Glutamatergic neuron (in vitro differentiated cells): Measurements from ENCODE around the gene KBTBD13. TPM values are rescaled to one million over a fixed set of nuclear protein-coding genes. Genes with fewer than 3 reads are reported as not detected.

Source experiments
- DNase-seq: peaks from one replicate; pipeline ENCODE4 v3.0.0; 2022
- H3K27ac Mint-ChIP-seq: one replicate; pipeline ENCODE4 v1.8.0; 2020; ENCODE audit warnings: mild to moderate bottlenecking, mixed read lengths, inconsistent platforms; ENCODE audit not compliant: unreplicated experiment
- H3K27me3 Mint-ChIP-seq: one replicate; pipeline ENCODE4 v1.8.0; 2020; ENCODE audit warnings: mild to moderate bottlenecking, moderate library complexity, mixed read lengths, inconsistent platforms; ENCODE audit not compliant: unreplicated experiment
- H3K36me3 Mint-ChIP-seq: one replicate; pipeline ENCODE4 v1.8.0; 2020; ENCODE audit warnings: mild to moderate bottlenecking, mixed read lengths, inconsistent platforms; ENCODE audit not compliant: unreplicated experiment
- H3K4me1 Mint-ChIP-seq: one replicate; pipeline ENCODE4 v1.8.0; 2020; ENCODE audit warnings: mild to moderate bottlenecking, low read depth, mixed read lengths, inconsistent platforms; ENCODE audit not compliant: unreplicated experiment
- H3K4me3 Mint-ChIP-seq: one replicate; pipeline ENCODE4 v1.8.0; 2020; ENCODE audit warnings: mild to moderate bottlenecking, mixed read lengths, inconsistent platforms; ENCODE audit not compliant: unreplicated experiment
- H3K9me3 Mint-ChIP-seq: one replicate; pipeline ENCODE4 v1.8.0; 2020; ENCODE audit warnings: mild to moderate bottlenecking, moderate library complexity, mixed read lengths, inconsistent platforms; ENCODE audit not compliant: unreplicated experiment
- total RNA-seq: library from RNA; stranded (reverse); fragmentation: NEBNext Ultra II Directional; extraction: Animal tissue kit (Norgen Biotek cat#: 25700); gene quantifications from one replicate; pipeline ENCODE4 v1.2.1, GENCODE V29; 2021; ENCODE audit not compliant: unreplicated experiment
- TF ChIP-seq, protein P1 (sequence below): fragments of 200-600 bp; sonication (generic); IDR thresholded peaks from one replicate; pipeline ENCODE4 v1.5.0; 2021; ENCODE audit not compliant: partially characterized antibody, unreplicated experiment

KBTBD13 gene
- total RNA-seq, 1 donor from 2014 or later: not detected

DNA sequence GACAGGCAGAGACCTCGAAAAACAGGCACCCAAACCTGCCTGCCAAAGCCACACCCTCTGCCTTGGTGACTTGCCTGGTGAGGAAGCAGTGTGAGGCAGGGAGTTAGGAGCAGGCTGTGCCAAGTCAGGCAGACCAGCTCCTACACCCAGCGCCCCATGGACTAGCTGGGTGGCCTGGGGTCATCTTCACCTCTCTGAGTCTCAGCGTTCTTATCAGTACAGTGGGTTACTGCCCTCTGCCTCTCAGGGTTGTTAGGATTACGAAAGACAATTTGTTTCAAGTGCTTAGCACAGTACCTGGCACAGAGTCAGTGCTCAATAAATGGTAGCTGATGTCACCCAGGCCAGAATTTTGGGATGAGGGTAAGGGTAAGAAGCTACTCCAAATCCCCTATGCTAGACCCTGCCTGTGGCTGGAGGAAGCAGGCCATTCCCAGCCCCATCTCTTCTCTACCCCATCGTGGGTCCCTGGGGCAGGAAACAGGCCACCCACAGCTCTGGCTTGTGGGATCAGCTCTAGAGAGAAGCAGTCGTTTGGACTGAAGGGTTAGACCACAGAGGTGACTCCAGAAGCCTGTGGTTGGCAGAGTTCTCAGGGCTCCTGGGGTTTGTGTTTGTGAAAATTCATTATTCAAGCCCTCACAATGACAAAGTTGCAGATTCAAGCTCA, 21.2 kb upstream of the KBTBD13 start:
- H3K36me3 Mint-ChIP-seq: no peaks in the 10 kb centered on the region
- DNase-seq: no peak
- H3K27ac Mint-ChIP-seq: no peak overlapping the region
- no peak overlapping the region for H3K4me3 Mint-ChIP-seq
- TF ChIP-seq, protein P1, sequence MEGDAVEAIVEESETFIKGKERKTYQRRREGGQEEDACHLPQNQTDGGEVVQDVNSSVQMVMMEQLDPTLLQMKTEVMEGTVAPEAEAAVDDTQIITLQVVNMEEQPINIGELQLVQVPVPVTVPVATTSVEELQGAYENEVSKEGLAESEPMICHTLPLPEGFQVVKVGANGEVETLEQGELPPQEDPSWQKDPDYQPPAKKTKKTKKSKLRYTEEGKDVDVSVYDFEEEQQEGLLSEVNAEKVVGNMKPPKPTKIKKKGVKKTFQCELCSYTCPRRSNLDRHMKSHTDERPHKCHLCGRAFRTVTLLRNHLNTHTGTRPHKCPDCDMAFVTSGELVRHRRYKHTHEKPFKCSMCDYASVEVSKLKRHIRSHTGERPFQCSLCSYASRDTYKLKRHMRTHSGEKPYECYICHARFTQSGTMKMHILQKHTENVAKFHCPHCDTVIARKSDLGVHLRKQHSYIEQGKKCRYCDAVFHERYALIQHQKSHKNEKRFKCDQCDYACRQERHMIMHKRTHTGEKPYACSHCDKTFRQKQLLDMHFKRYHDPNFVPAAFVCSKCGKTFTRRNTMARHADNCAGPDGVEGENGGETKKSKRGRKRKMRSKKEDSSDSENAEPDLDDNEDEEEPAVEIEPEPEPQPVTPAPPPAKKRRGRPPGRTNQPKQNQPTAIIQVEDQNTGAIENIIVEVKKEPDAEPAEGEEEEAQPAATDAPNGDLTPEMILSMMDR: no peak
- H3K27me3 Mint-ChIP-seq: peaks cover 11% of the 10 kb centered on the region
- H3K9me3 Mint-ChIP-seq: peaks cover 3% of the 10 kb centered on the region
- H3K4me1 Mint-ChIP-seq: peaks cover 8% of the 10 kb centered on the region

GRCh38 chr15:65056106-65056505, 20.4 kb upstream of the KBTBD13 start:
- no peak for DNase-seq
- Mint-ChIP-seq H3K27me3 (peaks cover 11% of the 10 kb centered on the region), H3K27ac (no peak overlapping the region), H3K4me3 (no peak overlapping the region), H3K9me3 (peaks cover 3% of the 10 kb centered on the region), H3K36me3 (no peaks in the 10 kb centered on the region), H3K4me1 (peaks cover 5% of the 10 kb centered on the region)
- TF ChIP-seq, protein P1: no peak

DNA sequence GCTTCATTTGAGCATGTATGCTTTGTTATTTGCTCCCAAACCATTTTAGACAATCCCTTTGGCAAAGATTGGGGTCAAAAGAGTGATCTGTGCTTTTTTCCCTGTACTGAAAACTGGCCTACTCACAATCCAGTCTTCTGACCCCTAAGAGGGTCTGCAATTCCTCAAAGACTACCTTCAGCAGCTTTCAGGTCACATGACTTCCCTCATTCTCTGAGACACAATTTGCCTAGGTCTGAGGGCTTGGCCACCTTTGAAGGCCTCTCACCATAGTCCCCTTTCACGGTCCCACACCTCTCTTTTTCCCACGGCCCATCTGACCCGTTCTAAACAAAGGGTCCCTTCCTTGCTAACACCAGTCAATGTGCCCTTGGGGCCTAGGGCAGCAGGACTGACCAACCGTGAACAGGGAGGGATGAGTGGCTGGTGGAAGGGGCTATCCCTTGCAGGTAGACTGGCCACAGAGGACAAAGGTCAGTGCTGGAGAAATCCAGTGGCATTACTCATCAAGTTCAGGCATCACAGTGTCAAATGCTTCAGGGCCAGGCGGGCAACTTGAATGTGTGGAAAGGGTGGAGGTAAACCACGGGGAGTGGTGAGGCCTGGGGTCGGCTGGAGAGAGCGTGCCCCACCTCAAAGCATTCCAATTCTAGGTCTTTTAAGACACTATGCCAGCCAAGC, 19.5 kb upstream of the KBTBD13 start:
- Mint-ChIP-seq H3K4me1 (peaks cover 4% of the 10 kb centered on the region), H3K9me3 (peaks cover 1% of the 10 kb centered on the region), H3K27ac (no peak overlapping the region), H3K36me3 (no peaks in the 10 kb centered on the region), H3K27me3 (peaks cover 10% of the 10 kb centered on the region), H3K4me3 (no peak overlapping the region)
- DNase-seq: no peak
- TF ChIP-seq, protein P1: no peak

GRCh38 chr15:65057549-65057940, 19.0 kb upstream of the KBTBD13 start:
- H3K27me3 Mint-ChIP-seq: peaks cover 10% of the 10 kb centered on the region
- no peaks in the 10 kb centered on the region for H3K9me3 Mint-ChIP-seq
- H3K36me3 Mint-ChIP-seq: no peaks in the 10 kb centered on the region
- H3K27ac Mint-ChIP-seq: no peak overlapping the region
- peaks cover 4% of the 10 kb centered on the region for H3K4me1 Mint-ChIP-seq
- DNase-seq: no peak
- TF ChIP-seq, protein P1: no peak
- H3K4me3 Mint-ChIP-seq: no peak overlapping the region
